OCI-LY7 (cell line): ENCODE measurements around the gene EVI2A.

Source experiments
- CTCF ChIP-seq: fragments of 200-600 bp; sonication (generic); conservative IDR thresholded peaks from 2 replicates; pipeline ENCODE4 v1.5.1; 2014; ENCODE audit warnings: mild to moderate bottlenecking, antibody characterized with exemption, low read length, moderate library complexity, mixed read lengths
- EZH2phosphoT487 ChIP-seq: fragments of 200-600 bp; sonication (generic); IDR thresholded peaks from 2 replicates; pipeline ENCODE4 v1.6.1; 2018; ENCODE audit warnings: low read depth, borderline replicate concordance, mild to moderate bottlenecking, mixed run types, antibody characterized with exemption, low read length, moderate library complexity, mixed read lengths

DNA sequence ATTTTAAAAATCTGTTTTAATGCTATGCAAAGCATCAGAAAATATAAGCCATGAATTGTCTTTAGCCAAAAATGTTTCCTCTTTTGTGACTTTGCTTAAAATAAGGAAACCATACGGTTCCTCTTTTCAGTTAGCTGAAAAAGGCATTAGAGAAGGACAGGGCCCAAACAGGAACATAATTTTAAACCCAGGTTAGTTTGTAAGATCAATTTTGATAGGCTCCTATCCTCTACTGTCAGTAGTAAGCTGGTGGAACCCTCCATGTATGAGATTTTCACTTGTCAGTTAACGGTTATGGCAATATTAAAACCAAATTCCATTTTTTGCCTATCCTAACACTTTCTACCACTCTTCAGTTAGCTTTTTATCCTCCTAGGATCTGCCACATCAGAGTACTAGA is 11.9 kb downstream of the EVI2A start:
- TF ChIP-seq CTCF (no peak), EZH2phosphoT487 (no peak)
